Nephron progenitor cell (in vitro differentiated cells): ENCODE data around the gene MANEAL.

ENCODE experiments used
- DNase-seq: peaks from one replicate; pipeline ENCODE4 v3.0.0; 2021
- H3K27ac Mint-ChIP-seq: 2 replicates; pipeline ENCODE4 v1.8.0; 2021; ENCODE audit warnings: mild to moderate bottlenecking, moderate library complexity, mixed read lengths
- H3K27me3 Mint-ChIP-seq: 2 replicates; pipeline ENCODE4 v1.8.0; 2021; ENCODE audit warnings: mild to moderate bottlenecking, low read depth, mixed read lengths; ENCODE audit not compliant: poor library complexity
- H3K36me3 Mint-ChIP-seq: 2 replicates; pipeline ENCODE4 v1.8.0; 2021; ENCODE audit warnings: low read depth, mixed read lengths
- H3K4me1 Mint-ChIP-seq: 2 replicates; pipeline ENCODE4 v1.8.0; 2021; ENCODE audit warnings: mixed read lengths
- H3K4me3 Mint-ChIP-seq: 2 replicates; pipeline ENCODE4 v1.8.0; 2021; ENCODE audit warnings: mild to moderate bottlenecking, moderate library complexity, mixed read lengths
- H3K9me3 Mint-ChIP-seq: 2 replicates; pipeline ENCODE4 v1.8.0; 2021; ENCODE audit warnings: mild to moderate bottlenecking, moderate library complexity, mixed read lengths
- TF ChIP-seq, protein P1 (sequence below): fragments of 200-600 bp; sonication (generic); IDR thresholded peaks from 2 replicates; pipeline ENCODE4 v1.5.0; 2021; ENCODE audit warnings: antibody characterized with exemption

The MANEAL gene, protein sequence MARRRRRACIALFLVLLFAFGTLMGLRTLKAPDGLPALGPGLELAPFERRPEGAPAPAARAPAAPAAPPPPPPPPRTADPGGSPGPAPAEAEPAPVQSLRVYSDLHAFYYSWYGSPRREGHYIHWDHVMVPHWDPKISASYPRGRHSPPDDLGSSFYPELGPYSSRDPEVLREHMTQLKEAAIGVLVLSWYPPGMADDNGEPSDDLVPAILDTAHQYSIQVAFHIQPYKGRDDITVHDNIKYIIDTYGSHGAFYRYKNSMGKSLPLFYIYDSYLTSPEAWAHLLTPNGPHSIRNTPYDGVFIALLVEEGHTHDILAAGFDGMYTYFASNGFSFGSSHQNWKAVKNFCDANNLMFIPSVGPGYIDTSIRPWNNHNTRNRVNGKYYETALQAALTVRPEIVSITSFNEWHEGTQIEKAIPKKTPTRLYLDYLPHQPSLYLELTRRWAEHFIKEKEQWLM

DNA sequence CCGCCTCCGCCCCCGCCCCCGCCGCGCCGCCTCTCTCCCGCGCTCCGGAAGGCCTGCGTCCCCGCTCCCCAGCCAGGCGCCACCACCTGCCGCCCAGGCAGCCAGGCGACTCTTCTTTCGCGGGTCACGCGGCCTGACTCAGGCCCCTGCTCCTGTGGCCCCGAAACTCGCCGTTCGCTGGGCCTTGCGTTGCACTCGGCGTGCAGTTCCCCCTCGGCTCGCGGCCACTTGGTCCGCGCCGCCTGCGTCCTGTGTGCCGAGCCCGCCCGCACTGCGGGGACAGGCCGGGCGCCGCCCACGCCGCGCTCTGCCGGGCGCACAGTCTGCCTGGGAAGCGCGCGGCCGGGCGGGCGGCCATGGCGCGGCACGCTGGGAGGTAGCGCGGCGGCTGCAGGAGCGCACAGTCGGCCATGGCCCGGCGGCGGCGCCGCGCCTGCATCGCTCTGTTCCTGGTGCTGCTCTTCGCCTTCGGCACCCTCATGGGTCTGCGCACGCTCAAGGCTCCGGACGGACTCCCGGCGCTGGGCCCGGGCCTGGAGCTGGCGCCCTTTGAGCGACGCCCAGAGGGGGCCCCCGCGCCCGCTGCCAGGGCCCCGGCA, at the start of gene MANEAL:
Gene MANEAL, plus strand, starts transcription at position 75 of the 599 bp plus-strand sequence. Its CDS starts 336 bp downstream, at position 411.
- Mint-ChIP-seq H3K4me1 (no peaks in the 10 kb centered on the region), H3K27ac (no peak within 1 kb of the TSS), H3K36me3 (no peaks in the 10 kb centered on the region), H3K9me3 (no peaks in the 10 kb centered on the region), H3K4me3 (peak within 1 kb of the TSS; percentile 71), H3K27me3 (peaks cover 77% of the 10 kb centered on the region)
- TF ChIP-seq, protein P1, sequence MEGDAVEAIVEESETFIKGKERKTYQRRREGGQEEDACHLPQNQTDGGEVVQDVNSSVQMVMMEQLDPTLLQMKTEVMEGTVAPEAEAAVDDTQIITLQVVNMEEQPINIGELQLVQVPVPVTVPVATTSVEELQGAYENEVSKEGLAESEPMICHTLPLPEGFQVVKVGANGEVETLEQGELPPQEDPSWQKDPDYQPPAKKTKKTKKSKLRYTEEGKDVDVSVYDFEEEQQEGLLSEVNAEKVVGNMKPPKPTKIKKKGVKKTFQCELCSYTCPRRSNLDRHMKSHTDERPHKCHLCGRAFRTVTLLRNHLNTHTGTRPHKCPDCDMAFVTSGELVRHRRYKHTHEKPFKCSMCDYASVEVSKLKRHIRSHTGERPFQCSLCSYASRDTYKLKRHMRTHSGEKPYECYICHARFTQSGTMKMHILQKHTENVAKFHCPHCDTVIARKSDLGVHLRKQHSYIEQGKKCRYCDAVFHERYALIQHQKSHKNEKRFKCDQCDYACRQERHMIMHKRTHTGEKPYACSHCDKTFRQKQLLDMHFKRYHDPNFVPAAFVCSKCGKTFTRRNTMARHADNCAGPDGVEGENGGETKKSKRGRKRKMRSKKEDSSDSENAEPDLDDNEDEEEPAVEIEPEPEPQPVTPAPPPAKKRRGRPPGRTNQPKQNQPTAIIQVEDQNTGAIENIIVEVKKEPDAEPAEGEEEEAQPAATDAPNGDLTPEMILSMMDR: no peak
- peak; percentile 76 for DNase-seq

DNA sequence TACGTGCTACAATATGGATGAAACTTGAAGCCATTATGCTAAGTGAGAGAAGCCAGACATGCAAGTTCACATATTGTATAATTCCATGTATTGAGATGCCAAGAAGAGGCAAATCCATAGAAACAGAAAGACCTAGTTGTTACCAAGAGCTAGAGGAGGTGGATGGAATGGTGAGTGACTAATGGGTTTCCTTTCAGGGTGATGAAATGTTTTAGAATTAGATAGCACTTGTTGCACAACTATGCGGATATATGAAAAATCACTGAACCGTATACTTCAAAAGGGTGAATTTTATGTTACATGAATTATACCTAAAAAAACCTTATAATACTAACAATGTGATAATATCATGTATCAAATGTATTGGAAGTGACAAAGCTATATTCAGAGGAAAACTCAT, 46.8 kb upstream of the MANEAL start:
- TF ChIP-seq, protein P1: no peak
- Mint-ChIP-seq H3K4me3 (no peak overlapping the region), H3K4me1 (no peaks in the 10 kb centered on the region), H3K27ac (no peak overlapping the region), H3K9me3 (peaks cover 23% of the 10 kb centered on the region), H3K36me3 (no peaks in the 10 kb centered on the region), H3K27me3 (peaks cover 95% of the 10 kb centered on the region)
- no peak for DNase-seq

DNA sequence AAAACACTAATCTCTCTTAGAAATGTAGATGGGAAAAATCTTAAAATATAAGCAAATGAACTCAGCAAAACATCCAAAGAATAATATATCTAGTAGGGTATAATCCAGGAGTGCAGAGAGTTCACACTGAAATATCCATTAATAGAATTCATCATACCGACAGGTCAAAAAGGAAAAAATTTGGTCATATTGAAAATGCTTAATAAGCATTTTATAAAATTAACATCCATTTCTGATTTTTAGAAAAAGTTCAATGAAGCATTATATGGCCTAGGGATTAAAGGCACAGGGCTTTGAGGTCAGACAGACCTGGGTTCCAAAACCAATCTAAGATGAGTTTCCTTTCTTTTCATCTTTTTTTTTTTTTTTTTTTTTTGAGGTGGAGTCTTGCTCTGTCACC, 45.1 kb upstream of the MANEAL start:
- H3K4me3 Mint-ChIP-seq: no peak overlapping the region
- H3K4me1 Mint-ChIP-seq: no peaks in the 10 kb centered on the region
- TF ChIP-seq, protein P1: no peak
- no peak overlapping the region for H3K27ac Mint-ChIP-seq
- H3K27me3 Mint-ChIP-seq: peaks cover 86% of the 10 kb centered on the region
- no peaks in the 10 kb centered on the region for H3K36me3 Mint-ChIP-seq
- DNase-seq: no peak
- peaks cover 23% of the 10 kb centered on the region for H3K9me3 Mint-ChIP-seq

DNA sequence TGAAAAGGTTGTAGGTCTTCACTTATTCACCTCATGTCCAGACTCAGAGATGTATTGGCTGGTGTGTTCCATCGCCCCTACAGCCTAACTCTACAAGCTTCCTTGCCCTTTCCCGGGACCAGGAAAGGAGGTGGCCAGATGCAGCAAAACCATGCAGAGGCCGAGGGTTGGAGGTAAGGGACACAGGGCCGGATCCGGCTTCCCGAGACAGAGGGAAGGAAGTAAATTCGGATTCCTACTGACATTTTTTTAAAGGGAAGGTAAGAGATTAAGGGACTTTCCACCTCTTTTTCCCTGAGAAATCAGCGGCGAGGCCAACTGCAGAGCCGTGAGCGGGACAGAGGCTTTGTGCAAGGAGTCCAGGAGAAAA, 41.4 kb upstream of the MANEAL start:
- H3K4me1 Mint-ChIP-seq: no peaks in the 10 kb centered on the region
- H3K4me3 Mint-ChIP-seq: peak overlapping the region; percentile 72
- DNase-seq: no peak
- H3K36me3 Mint-ChIP-seq: no peaks in the 10 kb centered on the region
- TF ChIP-seq, protein P1: no peak
- H3K27me3 Mint-ChIP-seq: peaks cover 55% of the 10 kb centered on the region
- H3K27ac Mint-ChIP-seq: no peak overlapping the region
- H3K9me3 Mint-ChIP-seq: peaks cover 11% of the 10 kb centered on the region

DNA sequence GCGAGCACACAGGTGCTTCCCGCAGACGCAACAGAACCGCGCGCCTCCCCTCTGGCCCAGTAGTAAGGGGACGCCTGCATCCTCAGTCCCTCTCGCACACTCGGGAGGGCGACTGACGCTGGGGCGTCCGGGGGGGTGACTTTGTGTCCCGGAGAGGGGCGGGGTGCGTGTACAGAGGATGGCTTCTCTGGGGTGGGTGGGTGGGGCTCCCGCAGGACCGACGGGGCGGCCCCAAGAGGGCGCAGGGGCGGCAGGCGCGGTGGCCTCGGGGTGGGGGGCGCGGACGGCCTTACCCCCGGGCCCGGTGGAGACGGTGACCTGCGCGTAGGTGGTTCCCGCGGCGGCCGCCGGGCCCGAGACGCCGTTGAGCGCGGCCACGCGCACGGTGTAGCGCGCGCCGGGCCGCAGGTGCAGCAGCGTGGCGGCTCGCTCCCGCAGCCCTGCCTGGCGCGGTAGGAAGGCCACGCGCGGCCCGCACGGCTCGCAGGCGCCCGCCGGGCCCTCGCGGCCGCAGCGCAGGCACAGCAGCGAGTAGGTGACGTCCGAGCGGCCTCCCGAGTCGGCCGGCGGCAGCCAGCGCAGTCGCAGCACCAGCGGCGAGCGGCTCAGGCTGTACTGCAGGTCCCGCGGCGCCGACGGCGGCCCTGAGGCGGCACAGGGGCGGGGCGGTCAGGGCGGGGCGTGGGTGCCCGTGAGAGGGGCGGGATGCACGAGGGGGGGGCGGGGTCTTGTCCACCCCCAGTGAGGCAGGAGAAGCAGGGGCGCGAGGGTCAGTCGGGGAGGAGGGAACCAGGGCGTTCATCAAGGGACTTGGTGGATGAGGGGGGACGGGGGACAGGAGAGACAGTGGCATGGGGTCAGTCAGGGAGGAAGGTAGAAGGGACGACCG, 40.8 kb upstream of the MANEAL start:
- Mint-ChIP-seq H3K4me3 (peak overlapping the region; percentile 72), H3K36me3 (no peaks in the 10 kb centered on the region), H3K27me3 (peaks cover 49% of the 10 kb centered on the region), H3K9me3 (peaks cover 5% of the 10 kb centered on the region), H3K27ac (no peak overlapping the region), H3K4me1 (no peaks in the 10 kb centered on the region)
- DNase-seq: peak; percentile 72
- TF ChIP-seq, protein P1: no peak
